ENCODE results near the gene ZNF267. TPM values are rescaled to one million over a fixed set of nuclear protein-coding genes. Genes with fewer than 3 reads are reported as not detected.
A peak's percentile ranks its signal among the peaks of the same experiment; 100 is the strongest.

ZNF267 gene
- total RNA-seq, 3 donors from 2014 or later (not counting 1 experiment from before 2014, with no cell fraction given): 45.0 to 56.6 (median 52.8) TPM

DNA sequence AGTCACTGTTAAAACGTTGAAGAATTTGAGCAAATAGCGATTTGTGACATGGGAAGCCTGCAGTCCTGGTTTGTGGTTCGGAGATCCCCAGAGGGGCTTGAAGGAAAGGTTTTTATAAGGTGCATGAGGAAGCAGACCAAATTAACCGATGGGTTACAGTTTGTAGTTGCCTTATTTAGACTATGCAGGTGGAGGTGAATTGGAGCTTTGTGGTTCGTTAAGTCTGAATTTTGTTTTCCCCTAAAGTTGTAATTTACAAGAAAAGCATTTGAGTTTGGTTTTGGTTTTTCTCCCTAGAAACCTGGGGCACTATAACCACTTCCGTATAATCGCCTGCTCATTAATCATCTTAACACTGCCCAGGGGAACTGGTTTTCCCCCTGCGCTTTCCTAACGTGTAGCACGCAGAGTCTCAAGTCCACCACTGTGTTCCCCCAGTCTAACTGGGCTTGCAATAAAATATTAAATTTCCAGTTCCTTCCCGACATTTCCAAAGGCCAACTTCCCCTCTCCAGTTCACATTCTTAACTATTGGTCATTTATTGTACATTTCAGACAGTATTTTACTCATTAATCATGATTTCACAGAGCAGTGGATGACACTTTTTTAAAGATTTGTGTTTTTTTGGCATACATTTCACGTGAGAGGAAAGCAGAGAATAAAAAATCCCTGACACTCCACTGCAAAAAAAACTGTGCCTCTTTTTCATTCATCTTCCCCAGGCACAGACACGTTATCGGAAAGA lies 932 bp downstream of the ZNF267 start:
- Mint-ChIP-seq H3K4me1 (peaks cover 59 to 62% of the 10 kb centered on the region in 2 donors), H3K4me3 (peak overlapping the region; percentile 91), H3K27ac (peak overlapping the region; percentile 92 to 94), H3K36me3 (no peaks in the 10 kb centered on the region), H3K27me3 (ENCODE audit: low read depth in 2 of 2) (no peaks in the 10 kb centered on the region), H3K9me3 (no peaks in the 10 kb centered on the region)
- intact Hi-C loops (cut with micrococcal nuclease): loop anchor here (5.0 to 10.0 kb wide), 3 partner anchors 90 to 417 kb away; partner anchors contain the start of genes ARMC5 and RUSF1
- H3K4me3 ChIP-seq (ENCODE audit: low read length): peak overlapping the region; percentile 97
- peaks cover 8% of the 10 kb centered on the region for H3K36me3 ChIP-seq (ENCODE audit: control insufficient read depth, insufficient read depth, low read length)
- H3K9me3 ChIP-seq (ENCODE audit: control insufficient read depth, insufficient read depth, low read length): no peaks in the 10 kb centered on the region
- WGBS (ENCODE audit: insufficient coverage): 7% methylated on average over 14 of the region's 14 CpGs
- peaks cover 51% of the 10 kb centered on the region for H3K4me1 ChIP-seq (ENCODE audit: control insufficient read depth, insufficient read depth, low read length)
- ATAC-seq (peak; percentile 34 to 52 (median 37)), DNase-seq (peak in 1 of 2 donors; percentile 70)
- peak overlapping the region; percentile 95 for H3K27ac ChIP-seq (ENCODE audit: low read length)
- no peaks in the 10 kb centered on the region for H3K27me3 ChIP-seq (ENCODE audit: control insufficient read depth, insufficient read depth, low read length)
- TF ChIP-seq CTCF (IDR thresholded peaks at IDR 0.05): no peak

- peaks cover 53% of the 10 kb centered on the region for H3K4me1 ChIP-seq (ENCODE audit: control insufficient read depth, insufficient read depth, low read length)
- H3K9me3 ChIP-seq (ENCODE audit: control insufficient read depth, insufficient read depth, low read length): no peaks in the 10 kb centered on the region
- H3K9me3 Mint-ChIP-seq: no peaks in the 10 kb centered on the region
- peak overlapping the region; percentile 91 for H3K4me3 Mint-ChIP-seq
- ATAC-seq: no peak
- peaks cover 62 to 66% of the 10 kb centered on the region in 2 donors for H3K4me1 Mint-ChIP-seq
- intact Hi-C loops (cut with micrococcal nuclease): loop anchor here (10.0 kb wide), 1 partner anchor 90 kb away; no protein-coding TSS in a partner anchor
- H3K4me3 ChIP-seq (ENCODE audit: low read length): peak overlapping the region; percentile 97
- H3K36me3 ChIP-seq (ENCODE audit: control insufficient read depth, insufficient read depth, low read length): peaks cover 9% of the 10 kb centered on the region
- 40% methylated on average over 2 of the region's 5 CpGs for WGBS (ENCODE audit: insufficient coverage)
- H3K36me3 Mint-ChIP-seq: no peaks in the 10 kb centered on the region
- H3K27ac Mint-ChIP-seq: peak overlapping the region; percentile 92 to 94
- H3K27me3 ChIP-seq (ENCODE audit: control insufficient read depth, insufficient read depth, low read length): no peaks in the 10 kb centered on the region
- no peak for TF ChIP-seq CTCF (IDR thresholded peaks at IDR 0.05)
- DNase-seq: peak in 1 of 2 donors; percentile 31
- H3K27me3 Mint-ChIP-seq (ENCODE audit: low read depth in 2 of 2): no peaks in the 10 kb centered on the region
- H3K27ac ChIP-seq (ENCODE audit: low read length): peak overlapping the region; percentile 95
These were observed 1.7 kb downstream of the ZNF267 start for GRCh38 chr16:31875112-31875803.

DNA sequence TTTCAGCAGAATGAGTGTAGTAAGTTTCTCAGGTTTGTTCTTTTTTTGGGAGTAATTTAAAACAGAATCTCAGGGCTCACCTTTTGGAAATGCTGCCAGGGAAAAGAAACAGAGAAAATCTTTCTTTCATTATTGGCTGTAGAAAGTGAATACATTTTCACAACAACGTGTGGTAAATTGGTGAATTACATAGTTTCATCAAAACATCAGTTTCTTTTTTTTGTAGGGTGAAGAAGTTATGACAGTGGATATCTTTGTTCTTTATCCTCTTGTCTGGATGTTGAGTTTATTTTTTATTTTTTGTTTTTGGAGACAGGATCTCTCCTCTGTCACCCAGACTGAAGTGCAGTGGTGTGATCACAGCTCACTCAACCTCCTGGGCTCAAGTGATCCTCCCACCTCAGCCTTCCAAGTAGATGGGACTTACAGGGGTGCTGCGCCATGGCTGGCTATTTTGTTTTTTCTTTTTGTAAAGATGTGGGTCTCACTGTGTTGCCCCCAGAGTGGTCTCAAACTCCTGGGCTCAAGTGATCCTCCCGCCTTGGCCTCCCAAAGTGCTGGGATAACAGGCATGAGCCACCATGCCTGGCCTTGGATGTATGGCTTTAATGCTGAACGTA lies 2.4 kb downstream of the ZNF267 start:
- Histone ChIP-seq H3K27me3 (ENCODE audit: control insufficient read depth, insufficient read depth, low read length) (no peaks in the 10 kb centered on the region), H3K9me3 (ENCODE audit: control insufficient read depth, insufficient read depth, low read length) (no peaks in the 10 kb centered on the region), H3K4me1 (ENCODE audit: control insufficient read depth, insufficient read depth, low read length) (peaks cover 56% of the 10 kb centered on the region), H3K27ac (ENCODE audit: low read length) (no peak overlapping the region), H3K4me3 (ENCODE audit: low read length) (no peak overlapping the region), H3K36me3 (ENCODE audit: control insufficient read depth, insufficient read depth, low read length) (peaks cover 9% of the 10 kb centered on the region)
- intact Hi-C loops (cut with micrococcal nuclease): loop anchor here (10.0 kb wide), 1 partner anchor 89 kb away; no protein-coding TSS in a partner anchor
- DNase-seq: peak in 1 of 2 donors; percentile 31
- TF ChIP-seq CTCF (IDR thresholded peaks at IDR 0.05): no peak
- peaks cover 70 to 74% of the 10 kb centered on the region in 2 donors for H3K4me1 Mint-ChIP-seq
- no peaks in the 10 kb centered on the region for H3K36me3 Mint-ChIP-seq
- H3K9me3 Mint-ChIP-seq: no peaks in the 10 kb centered on the region
- no peaks in the 10 kb centered on the region for H3K27me3 Mint-ChIP-seq (ENCODE audit: low read depth in 2 of 2)
- H3K4me3 Mint-ChIP-seq: peak overlapping the region; percentile 91
- no peak for ATAC-seq
- 71% methylated on average over 3 of the region's 4 CpGs for WGBS (ENCODE audit: insufficient coverage)
- H3K27ac Mint-ChIP-seq: peak overlapping the region; percentile 92 to 94
